K562 (cell line): ENCODE measurements around the gene NUAK2. TPM values are rescaled to one million over a fixed set of nuclear protein-coding genes. Genes with fewer than 3 reads are reported as not detected.

Experiments used
- ATAC-seq: fragments of 200-7000 bp; cut with Tn5 transposase; 3 replicates; pipeline ENCODE4 v1.9.1; 2020; ENCODE audit warnings: moderate library complexity
- BruUV-seq: library from RNA; stranded (reverse); fragments of 400-500 nt; replicated peaks from 2 replicates; lab custom pipeline; 2021; lab: Mats Ljungman, UMichigan
- CTCF ChIA-PET: fragments of 300-600 bp; formaldehyde crosslinking; extraction: SDS; loops from one replicate; lab custom pipeline; 2021; ENCODE audit warnings: low intra/inter-chr PET ratio; lab: Yijun Ruan, JAX
- POLR2A ChIA-PET: fragments of 300-600, 350-650 bp; sonication (Branson Sonifier 250); formaldehyde crosslinking; extraction: SDS; loops from one replicate; lab custom pipeline; 2021; ENCODE audit warnings: antibody characterized with exemption, inconsistent platforms; lab: Yijun Ruan, JAX
- DNase-seq, 4 experiments: peaks; one replicate each; pipeline versions ENCODE4 v3.0.0 to v3.0.0-alpha.2; 2011 to 2018; ENCODE audit warnings: low spot score in 3 of 4, mixed read lengths in 3 of 4; ENCODE audit errors: extremely low read depth in 1 of 4
- FAIRE-seq: peaks from 2 replicates; lab custom pipeline; 2011; peaks lifted over from hg19 to GRCh38; lab: Jason Lieb, UNC
- H2AFZ ChIP-seq: 2 replicates; pipeline ENCODE4 v1.6.0; 2011; ENCODE audit warnings: low read depth, low read length, control low read depth, inconsistent platforms
- H3K27ac ChIP-seq: fragments of 200-600 bp; 3 replicates; pipeline ENCODE4 v1.8.0; 2011; ENCODE audit warnings: low read depth, mild to moderate bottlenecking, control low read depth, inconsistent platforms, low read length, moderate library complexity, mixed read lengths; ENCODE audit errors: extremely low read depth
- H3K27me3 ChIP-seq, 2 experiments: fragments of 300-600 bp in 1 of 2; 2 replicates in 1 of 2; 3 replicates in 1 of 2; pipeline versions ENCODE4 v1.6.0 to v1.8.0; 2011; ENCODE audit warnings: inconsistent platforms in 2 of 2, low read length in 2 of 2, mild to moderate bottlenecking in 1 of 2, mixed read lengths in 1 of 2, moderate library complexity in 1 of 2; ENCODE audit not compliant: control insufficient read depth in 2 of 2, insufficient read depth in 2 of 2
- H3K36me3 ChIP-seq: fragments of 300-600 bp; 3 replicates; pipeline ENCODE4 v1.8.0; 2011; ENCODE audit warnings: mild to moderate bottlenecking, low read length, inconsistent platforms; ENCODE audit not compliant: control insufficient read depth, insufficient read depth
- H3K4me1 ChIP-seq, 2 experiments: fragments of 200-600 bp in 1 of 2; replicated peaks in 1 of 2; 2 replicates in 1 of 2; 3 replicates in 1 of 2; pipeline versions ENCODE4 v1.5.1 to v1.8.0; 2011; ENCODE audit warnings: inconsistent platforms in 2 of 2, low read length in 2 of 2, mild to moderate bottlenecking in 1 of 2, mixed read lengths in 1 of 2, moderate library complexity in 1 of 2; ENCODE audit not compliant: control insufficient read depth in 2 of 2, insufficient read depth in 2 of 2
- H3K4me2 ChIP-seq: 2 replicates; pipeline ENCODE4 v1.6.1; 2011; ENCODE audit warnings: low read length, control low read depth, inconsistent platforms, mixed read lengths; ENCODE audit not compliant: insufficient read depth
- H3K4me3 ChIP-seq: fragments of 200-600 bp; sonication (generic), shearing (Covaris generic); 2 replicates; pipeline ENCODE4 v1.5.1; 2016; ENCODE audit warnings: control low read depth, inconsistent platforms
- H3K79me2 ChIP-seq: fragments of 200-600 bp; 3 replicates; pipeline ENCODE4 v1.8.0; 2011; ENCODE audit warnings: low read length, inconsistent platforms; ENCODE audit not compliant: control insufficient read depth, insufficient read depth
- H3K9ac ChIP-seq, 2 experiments: 2 replicates each; pipeline versions ENCODE4 v1.6.0 to v1.6.1; 2011; ENCODE audit warnings: low read depth in 2 of 2, low read length in 2 of 2, control low read depth in 1 of 2, inconsistent platforms in 1 of 2, mild to moderate bottlenecking in 1 of 2, mixed read lengths in 1 of 2; ENCODE audit not compliant: insufficient read depth in 1 of 2
- H3K9me1 ChIP-seq: one replicate; pipeline ENCODE4 v1.6.0; 2011; ENCODE audit warnings: inconsistent platforms, mild to moderate bottlenecking, low read length, moderate library complexity; ENCODE audit not compliant: control insufficient read depth, insufficient read depth
- H3K9me3 ChIP-seq: replicated peaks from 2 replicates; pipeline ENCODE4 v1.5.1; 2011; ENCODE audit warnings: low read depth, low read length, inconsistent platforms; ENCODE audit not compliant: control insufficient read depth, insufficient read depth
- H4K20me1 ChIP-seq: replicated peaks from 2 replicates; pipeline ENCODE4 v1.6.1; 2011; ENCODE audit warnings: low read length, inconsistent platforms, mixed read lengths; ENCODE audit not compliant: control insufficient read depth, insufficient read depth
- ETV5 ChIP-seq: sonication (generic); formaldehyde crosslinking; IDR thresholded peaks from 2 replicates; pipeline ENCODE4 v1.4.0; 2020; ENCODE audit warnings: low read depth, mild to moderate bottlenecking, missing genetic modification reagents
- GABPB1 ChIP-seq: sonication (generic); formaldehyde crosslinking; IDR thresholded peaks from 2 replicates; pipeline ENCODE4 v1.8.0; 2022; ENCODE audit warnings: mild to moderate bottlenecking, missing genetic modification reagents
- PML ChIP-seq: IDR thresholded peaks from 2 replicates; pipeline ENCODE4 v1.6.1; 2012; ENCODE audit warnings: low read length, inconsistent platforms
- SRSF1 ChIP-seq: fragments of 200-400 bp; formaldehyde crosslinking; IDR thresholded peaks from 2 replicates; pipeline ENCODE4 v1.6.1; 2017; ENCODE audit warnings: mild to moderate bottlenecking, low read depth, low read length, moderate library complexity
- ZBTB17 ChIP-seq: fragments of 450-650 bp; formaldehyde crosslinking; IDR thresholded peaks from 2 replicates; pipeline ENCODE4 v1.4.0; 2020; ENCODE audit warnings: mild to moderate bottlenecking
- ZBTB5 ChIP-seq: fragments of 450-650 bp; IDR thresholded peaks from 2 replicates; pipeline ENCODE4 v1.6.1; 2017; ENCODE audit warnings: antibody characterized with exemption
- WGBS: fragments of 100-300 bp; shearing (Covaris generic); methylation state at CpG from one replicate; pipeline ENCODE4 v1.1.6; 2016; ENCODE audit warnings: low coverage, mixed read lengths; ENCODE audit not compliant: insufficient coverage; ENCODE audit errors: missing lambda C conversion rate; 5-methylcytosine and 5-hydroxymethylcytosine counted together
- in situ Hi-C: fragments of 300-500 bp; cut with MboI; formaldehyde crosslinking; loops from 4 replicates; pipeline ENCODE4 v1.15.0; 2018; ENCODE audit warnings: inconsistent platforms, mixed read lengths
- intact Hi-C: fragments of 100-400 bp; cut with micrococcal nuclease; formaldehyde crosslinking; loops from 2 replicates; pipeline ENCODE4 v1.14.2; 2022
- polyA plus RNA-seq, 8 experiments: library from polyadenylated mRNA; depleted of rRNA in 4 of 8; stranded (reverse) in 5 of 8; unstranded in 3 of 8; fragments of >200 nt; fragmentation: Nextera tagmentation in 2 of 8; fragmentation: Illumina TruSeq in 1 of 8; extraction: Ambion mirVana in 2 of 8; extraction: Trizol in 1 of 8; gene quantifications; 2 replicates each; pipeline versions ENCODE4 v1.2.1 to v1.2.3, GENCODE V29; 2011 to 2014; ENCODE audit warnings: inconsistent platforms in 1 of 8, missing spikeins in 1 of 8
- total RNA-seq, 7 experiments: library from RNA; depleted of rRNA in 6 of 7; stranded (reverse); fragments of >200 nt in 6 of 7; fragmentation: Illumina TruSeq in 2 of 7; extraction: Trizol in 2 of 7; gene quantifications; 2 replicates each; pipeline versions ENCODE4 v1.2.1 to v1.2.3, GENCODE V29; 2011 to 2021; ENCODE audit warnings: low replicate concordance in 1 of 7
- TF ChIP-seq, protein P1 (sequence below): sonication (generic); formaldehyde crosslinking; IDR thresholded peaks from 2 replicates; pipeline ENCODE4 v1.8.0; 2022; ENCODE audit warnings: missing genetic modification reagents, mild to moderate bottlenecking, moderate library complexity, borderline replicate concordance

NUAK2 gene
- total and polyA plus RNA-seq, 9 of the 15 experiments (the other 6 are each of a cell fraction or from before 2014, with no cell fraction given) = 0.04 to 0.44 (median 0.14) TPM

DNA sequence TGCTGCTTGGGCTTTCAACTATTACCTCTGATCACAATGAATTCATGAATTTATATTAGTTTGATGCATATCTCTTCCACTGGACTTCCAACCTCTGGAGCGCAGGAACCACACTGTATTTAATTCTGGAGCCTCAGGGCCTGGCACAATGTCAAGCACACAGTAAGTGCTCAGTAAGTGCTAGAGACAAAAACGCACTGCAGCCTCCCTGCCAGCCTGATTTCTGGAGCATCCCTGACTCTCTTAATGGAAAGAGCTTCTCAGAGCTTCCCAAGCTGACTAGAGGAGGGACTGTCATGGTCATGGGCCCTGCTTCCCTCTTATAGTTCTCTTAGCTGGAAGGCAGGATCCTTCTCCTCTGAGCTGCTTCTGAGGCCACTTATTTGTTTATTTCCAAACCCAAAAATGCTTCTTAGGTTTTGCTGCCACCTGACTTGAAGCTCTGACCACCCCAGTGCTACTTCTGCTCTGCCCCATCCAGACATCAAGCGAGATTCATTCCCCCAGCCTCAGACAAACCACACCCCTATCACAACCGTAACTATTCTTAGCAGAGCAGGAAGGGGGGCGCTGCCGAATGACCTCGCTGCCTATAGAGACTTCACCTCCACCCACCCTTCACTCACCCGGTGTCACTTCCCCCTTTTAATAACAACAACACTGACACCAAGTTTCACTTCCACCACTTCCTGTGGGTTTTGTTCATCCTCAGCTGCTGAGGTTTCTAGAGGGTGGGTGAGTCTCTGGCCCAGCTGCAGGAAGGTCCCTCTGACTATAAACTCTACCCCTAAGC, 33.6 kb downstream of the NUAK2 start (continued):
- TF ChIP-seq, protein P1, sequence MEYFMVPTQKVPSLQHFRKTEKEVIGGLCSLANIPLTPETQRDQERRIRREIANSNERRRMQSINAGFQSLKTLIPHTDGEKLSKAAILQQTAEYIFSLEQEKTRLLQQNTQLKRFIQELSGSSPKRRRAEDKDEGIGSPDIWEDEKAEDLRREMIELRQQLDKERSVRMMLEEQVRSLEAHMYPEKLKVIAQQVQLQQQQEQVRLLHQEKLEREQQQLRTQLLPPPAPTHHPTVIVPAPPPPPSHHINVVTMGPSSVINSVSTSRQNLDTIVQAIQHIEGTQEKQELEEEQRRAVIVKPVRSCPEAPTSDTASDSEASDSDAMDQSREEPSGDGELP (CRISPR knock-in tag) = peak; percentile 38; the same call in 1 of the 2 replicates
- peak; percentile 71; the same call in 1 of the 2 replicates for TF ChIP-seq GABPB1 (CRISPR knock-in tag)
- no peak for TF ChIP-seq PML
- 0 out of 2 replicates have a peak, but pooled peaks have one; percentile 56 for TF ChIP-seq ETV5
- TF ChIP-seq, all 486 proteins: peak for 39

GRCh38 chr1:205287076-205287475, 34.5 kb downstream of the NUAK2 start:
- Histone ChIP-seq H3K9me3 (no peaks in the 10 kb centered on the region), H2AFZ (0 out of 2 replicates have a peak overlapping the region, but pooled peaks have one; percentile 21), H3K27me3 (no peaks in the 10 kb centered on the region), H3K9ac (no peak overlapping the region), H3K27ac (no peak overlapping the region), H3K4me3 (no peak overlapping the region), H3K4me2 (no peak overlapping the region), H3K9me1 (no peaks in the 10 kb centered on the region), H3K79me2 (no peaks in the 10 kb centered on the region), H4K20me1 (no peaks in the 10 kb centered on the region), H3K36me3 (no peaks in the 10 kb centered on the region), H3K4me1 (peaks cover 14 to 24% of the 10 kb centered on the region in 2 experiments)
- DNase-seq (no peak), ATAC-seq (no peak), FAIRE-seq (no peak)
- CTCF ChIA-PET = no interaction called here
- BruUV-seq = no TSS peak
- WGBS = 64% methylated on average over 3 of the region's 3 CpGs
- POLR2A ChIA-PET = interaction anchor here (0.7 kb wide), 2 partner anchors 28 to 32 kb away, joined by 3 read pairs; no protein-coding TSS in a partner anchor
- in situ Hi-C loops (no loop called here), intact Hi-C loops (no loop called here)
- TF ChIP-seq ZBTB17 (CRISPR knock-in tag) = no peak
- no peak for TF ChIP-seq SRSF1
- no peak for TF ChIP-seq ZBTB5
